Astrocyte of the cerebellum (primary cell): ENCODE results near the gene LMO7.

Experiments used
- DNase-seq: peaks from one replicate; pipeline ENCODE4 v3.0.0-alpha.2; 2011; ENCODE audit warnings: low read depth
- H3K4me3 ChIP-seq: 2 replicates; pipeline ENCODE4 v1.5.1; 2011; ENCODE audit warnings: mild to moderate bottlenecking, low read depth, low read length, moderate library complexity
- CTCF ChIP-seq: IDR thresholded peaks from 2 replicates; pipeline ENCODE4 v1.5.1; 2012; ENCODE audit warnings: low read length, low read depth, moderate library complexity, mild to moderate bottlenecking; ENCODE audit errors: missing control alignments
- in situ Hi-C: cut with HindIII; loops from 2 replicates; pipeline ENCODE4 v1.10.0; 2017; ENCODE audit warnings: low sequenced_read_pairs

Gene LMO7

GRCh38 chr13:75832812-75833211 is 196.7 kb downstream of the LMO7 start:
- H3K4me3 ChIP-seq, result no peak overlapping the region
- in situ Hi-C loops, result no loop called here
- DNase-seq, result no peak
- no peak for TF ChIP-seq CTCF

GRCh38 chr13:75836441-75836840 is 200.3 kb downstream of the LMO7 start:
- DNase-seq, result no peak
- in situ Hi-C loops, result no loop called here
- no peak overlapping the region for H3K4me3 ChIP-seq
- no peak for TF ChIP-seq CTCF

- no peak for TF ChIP-seq CTCF
These were observed 202.4 kb downstream of the LMO7 start for GRCh38 chr13:75838366-75839005.

GRCh38 chr13:75839406-75839805 is 203.3 kb downstream of the LMO7 start:
- no peak for TF ChIP-seq CTCF
- no peak overlapping the region for H3K4me3 ChIP-seq
- no peak for DNase-seq
- in situ Hi-C loops, result no loop called here

More at GRCh38 chr13:75838366-75839005, 202.4 kb downstream of the LMO7 start:
- in situ Hi-C loops, result no loop called here
- H3K4me3 ChIP-seq, result no peak overlapping the region
- no peak for DNase-seq

GRCh38 chr13:75841905-75842304 is 205.8 kb downstream of the LMO7 start:
- DNase-seq, result no peak
- TF ChIP-seq CTCF, result no peak
- in situ Hi-C loops, result no loop called here
- no peak overlapping the region for H3K4me3 ChIP-seq

GRCh38 chr13:75843074-75843473 is 206.9 kb downstream of the LMO7 start:
- no peak for TF ChIP-seq CTCF
- no peak for DNase-seq
- no peak overlapping the region for H3K4me3 ChIP-seq
- in situ Hi-C loops, result no loop called here
